Cortex of kidney (tissue), 1 donor: ENCODE data around the gene HOTAIR.

Experiments
- DNase-seq: peaks from one replicate; lab custom pipeline; 2025; lab: John Stamatoyannopoulos, UW

Gene HOTAIR

DNA sequence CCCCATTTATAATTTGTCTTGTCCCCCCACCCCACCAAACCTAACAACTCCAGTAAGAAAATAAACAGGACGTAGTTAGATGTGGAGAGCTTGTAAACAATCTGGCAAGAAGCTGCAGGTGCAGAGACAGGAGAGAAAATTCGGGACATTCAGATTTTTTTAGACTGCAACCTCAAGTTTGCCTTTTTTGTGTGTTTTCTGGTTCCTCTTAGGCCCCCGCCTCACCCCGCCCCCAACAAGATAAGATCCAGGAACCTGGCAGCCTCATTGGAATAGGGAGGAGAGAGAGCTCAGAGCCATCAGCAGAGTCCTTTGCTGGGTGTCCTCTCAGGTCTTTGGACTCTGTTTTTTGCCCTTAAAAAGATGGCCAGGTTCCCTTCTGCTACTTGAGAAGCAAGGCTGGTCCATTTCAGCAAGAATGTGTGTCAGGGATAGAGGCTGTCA is 13.1 kb upstream of the HOTAIR start:
- no peak for DNase-seq

DNA sequence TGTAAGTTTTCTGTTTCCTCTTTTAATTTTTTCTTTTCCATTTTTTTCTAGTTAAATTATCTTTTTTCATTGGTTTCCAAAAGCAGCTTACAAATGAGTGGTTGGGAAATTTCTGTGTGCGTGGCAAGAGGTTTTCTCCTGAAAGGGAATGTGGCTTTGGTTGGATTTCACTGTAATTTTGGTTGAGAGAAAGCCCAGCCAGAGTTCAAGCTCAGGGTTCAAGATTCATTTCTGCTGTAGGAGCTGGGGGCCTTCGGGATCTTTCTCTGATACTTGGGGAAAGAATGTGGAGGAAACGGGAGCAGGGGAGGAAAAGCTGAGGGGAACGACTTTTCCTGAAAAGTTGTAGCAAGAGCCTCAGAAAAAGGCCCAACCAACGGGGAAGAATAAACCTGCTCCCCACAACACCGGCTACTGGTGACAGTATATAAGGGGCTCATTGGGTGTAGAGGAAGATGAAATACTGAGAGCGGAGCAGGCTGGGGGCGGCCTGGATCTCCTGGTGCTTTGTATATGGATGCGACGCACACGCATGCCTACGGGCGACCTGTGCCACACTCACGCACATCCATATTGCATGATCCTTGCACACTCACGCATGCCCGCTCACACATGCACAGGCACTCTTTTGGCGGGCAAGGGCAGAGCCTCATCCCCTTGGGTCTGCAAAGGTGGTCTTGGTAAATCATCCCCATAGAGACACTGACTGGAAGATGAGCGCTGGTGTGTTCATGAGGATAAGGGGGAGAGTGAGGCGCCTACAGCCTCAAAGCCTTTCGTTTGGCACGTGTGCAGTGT is 12.1 kb upstream of the HOTAIR start:
- DNase-seq, result no peak

DNA sequence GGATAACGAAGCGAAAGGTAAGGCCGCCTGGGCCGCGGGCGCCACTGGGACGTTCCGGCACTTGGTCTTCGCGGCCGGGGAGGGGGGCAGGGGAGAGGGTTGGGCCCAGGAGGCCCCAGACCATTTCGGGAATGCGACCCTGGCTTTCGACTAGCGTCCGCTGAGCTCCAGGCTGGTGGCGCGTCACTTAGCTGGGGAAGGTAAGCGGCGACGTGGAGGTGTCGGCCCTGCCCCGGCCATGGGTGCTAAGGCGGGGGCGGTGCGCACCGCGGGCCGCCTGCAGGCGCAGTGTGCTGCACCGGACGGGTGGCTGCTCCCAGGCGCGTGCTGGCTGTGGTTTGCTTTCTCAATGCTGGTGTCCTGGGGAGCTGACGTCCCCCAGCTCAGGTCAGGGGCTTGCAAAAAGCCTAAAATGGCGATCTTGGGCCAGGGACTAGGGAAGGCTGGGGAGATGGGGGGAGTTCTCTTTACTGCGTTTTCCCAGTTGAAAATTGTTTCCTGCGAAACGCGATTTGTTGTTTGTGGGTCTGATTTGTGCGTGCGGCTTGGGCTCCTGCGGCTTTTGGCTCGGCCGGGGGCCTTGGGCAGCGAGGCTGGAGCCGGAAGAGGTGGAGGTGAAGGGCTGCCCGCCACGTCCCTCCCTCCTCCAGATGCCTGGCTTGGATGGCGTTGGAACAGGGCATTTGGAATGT is 11.4 kb upstream of the HOTAIR start:
- no peak for DNase-seq

DNA sequence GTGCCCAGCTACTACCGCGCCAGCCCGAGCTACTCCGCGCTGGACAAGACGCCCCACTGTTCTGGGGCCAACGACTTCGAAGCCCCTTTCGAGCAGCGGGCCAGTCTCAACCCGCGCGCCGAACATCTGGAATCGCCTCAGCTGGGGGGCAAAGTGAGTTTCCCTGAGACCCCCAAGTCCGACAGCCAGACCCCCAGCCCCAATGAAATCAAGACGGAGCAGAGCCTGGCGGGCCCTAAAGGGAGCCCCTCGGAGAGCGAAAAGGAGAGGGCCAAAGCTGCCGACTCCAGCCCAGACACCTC is 10.9 kb upstream of the HOTAIR start:
- DNase-seq, result no peak

DNA sequence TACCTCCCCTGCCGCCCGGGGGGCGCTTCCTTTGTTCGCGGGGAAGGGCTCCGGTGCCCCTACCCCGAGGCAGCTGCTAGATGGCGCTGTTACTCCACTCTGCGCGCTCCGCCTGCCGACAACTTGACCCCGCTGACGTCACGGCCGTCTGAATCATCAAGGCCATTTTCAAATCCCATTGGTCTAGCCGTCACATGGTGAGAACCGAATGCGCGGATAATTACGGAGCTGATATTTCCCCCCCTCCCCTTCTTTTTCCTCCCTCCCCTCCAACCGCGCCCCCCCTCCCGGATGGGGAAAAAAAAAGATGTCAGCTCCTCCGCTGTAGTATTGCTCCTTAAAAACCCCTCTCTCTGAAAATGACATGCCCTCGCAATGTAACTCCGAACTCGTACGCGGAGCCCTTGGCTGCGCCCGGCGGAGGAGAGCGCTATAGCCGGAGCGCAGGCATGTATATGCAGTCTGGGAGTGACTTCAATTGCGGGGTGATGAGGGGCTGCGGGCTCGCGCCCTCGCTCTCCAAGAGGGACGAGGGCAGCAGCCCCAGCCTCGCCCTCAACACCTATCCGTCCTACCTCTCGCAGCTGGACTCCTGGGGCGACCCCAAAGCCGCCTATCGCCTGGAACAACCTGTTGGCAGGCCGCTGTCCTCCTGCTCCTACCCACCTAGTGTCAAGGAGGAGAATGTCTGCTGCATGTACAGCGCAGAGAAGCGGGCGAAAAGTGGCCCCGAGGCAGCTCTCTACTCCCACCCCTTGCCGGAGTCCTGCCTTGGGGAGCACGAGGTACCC is 10.3 kb upstream of the HOTAIR start, which contains the start of gene HOXC10:
Gene HOXC10 (plus strand): TSS at position 246 of the 791 bp plus-strand sequence. CDS start 114 bp downstream, at position 360.
- no peak for DNase-seq

DNA sequence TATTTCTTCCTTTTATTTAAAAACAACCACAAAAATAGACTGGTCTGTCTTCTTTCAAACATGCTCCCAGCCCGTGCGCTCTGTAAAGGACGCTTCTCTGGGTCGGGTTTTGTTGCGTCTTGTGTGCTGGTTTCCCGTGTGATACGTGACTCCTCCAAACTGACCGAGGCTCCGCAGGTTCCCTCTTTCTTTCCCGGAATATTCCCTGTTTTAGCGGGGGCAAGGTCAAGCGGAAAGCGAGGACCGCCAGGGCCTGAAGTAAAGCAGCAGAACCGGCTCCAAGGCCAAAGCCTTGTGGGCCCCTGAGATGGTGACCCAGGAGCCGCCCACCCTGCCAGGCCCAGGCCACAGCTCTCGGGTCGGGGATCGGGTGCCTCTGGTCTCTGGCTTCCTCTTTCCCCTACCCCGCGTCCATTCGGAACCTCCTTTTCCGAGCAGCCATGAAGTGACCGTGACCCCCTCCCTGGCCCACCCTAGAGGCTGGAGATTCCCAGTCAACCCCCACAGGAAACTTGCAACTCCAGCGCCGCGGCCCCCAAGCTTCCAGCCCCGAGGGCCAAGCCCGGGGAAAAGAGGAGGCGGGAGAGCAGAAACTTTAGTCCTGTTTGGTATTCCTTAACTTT is 9.3 kb upstream of the HOTAIR start:
- DNase-seq, result no peak

DNA sequence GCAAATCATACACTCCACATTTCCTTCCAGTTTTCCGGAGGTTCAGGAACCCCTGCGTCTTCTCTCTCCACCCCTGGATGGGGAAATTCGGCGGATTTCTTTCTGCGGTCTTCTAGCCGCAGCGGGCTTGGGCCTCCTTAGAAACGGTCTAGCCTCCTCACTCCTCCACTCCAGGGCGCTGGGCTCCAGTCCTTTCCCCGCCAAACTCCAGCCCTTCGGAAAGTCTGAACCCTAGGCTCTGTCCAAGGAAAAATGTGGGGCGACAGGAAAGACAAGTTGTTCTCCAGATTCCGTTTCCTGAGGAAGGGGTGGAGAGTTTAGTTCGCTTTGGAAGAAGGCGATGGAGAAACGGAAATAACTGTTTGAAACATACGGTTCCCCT is 8.8 kb upstream of the HOTAIR start:
- no peak for DNase-seq

DNA sequence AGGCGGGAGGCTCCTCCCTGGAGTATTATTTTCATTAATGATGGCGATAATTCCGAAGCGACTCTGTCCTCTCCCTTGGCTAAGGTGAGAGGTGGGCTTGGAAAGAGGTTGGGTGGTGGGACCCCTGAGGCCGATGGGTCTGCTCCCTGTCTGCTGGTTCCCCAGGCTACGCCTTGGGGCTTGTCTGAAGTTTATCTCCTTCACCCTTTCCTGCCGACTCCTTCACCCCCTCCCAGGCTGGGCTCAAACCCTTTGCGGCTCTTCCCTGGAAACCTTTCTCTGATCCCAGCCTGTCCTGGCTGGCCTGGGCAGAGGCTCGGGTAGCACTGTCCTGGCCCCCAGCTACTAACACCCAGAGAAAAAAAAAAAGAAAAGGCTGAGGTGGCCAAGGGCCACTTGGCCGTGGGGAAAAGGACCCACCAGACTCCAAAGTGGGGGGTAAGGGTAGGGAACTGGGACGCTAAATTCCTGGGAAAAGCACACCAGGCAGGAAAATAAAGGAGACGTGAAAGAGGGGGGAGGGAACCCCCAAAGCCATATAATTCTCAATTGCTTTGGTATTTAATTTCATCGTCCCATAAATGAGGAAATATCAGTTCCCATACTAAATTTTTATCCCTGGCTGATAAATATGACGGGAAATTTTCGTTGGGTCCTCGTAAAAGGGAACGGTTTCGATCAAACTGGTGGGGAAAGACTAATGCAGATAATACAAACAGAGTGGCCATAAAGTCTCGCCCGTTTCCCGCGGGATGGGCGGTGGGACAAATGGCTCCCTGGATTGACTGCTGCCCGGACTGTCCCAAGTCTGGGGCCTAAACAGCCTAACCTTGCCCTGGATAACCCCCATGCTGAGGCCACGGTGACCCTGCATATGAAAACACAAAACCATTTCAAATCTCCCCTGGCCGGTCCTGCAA is 8.2 kb upstream of the HOTAIR start:
- DNase-seq, result no peak

DNA sequence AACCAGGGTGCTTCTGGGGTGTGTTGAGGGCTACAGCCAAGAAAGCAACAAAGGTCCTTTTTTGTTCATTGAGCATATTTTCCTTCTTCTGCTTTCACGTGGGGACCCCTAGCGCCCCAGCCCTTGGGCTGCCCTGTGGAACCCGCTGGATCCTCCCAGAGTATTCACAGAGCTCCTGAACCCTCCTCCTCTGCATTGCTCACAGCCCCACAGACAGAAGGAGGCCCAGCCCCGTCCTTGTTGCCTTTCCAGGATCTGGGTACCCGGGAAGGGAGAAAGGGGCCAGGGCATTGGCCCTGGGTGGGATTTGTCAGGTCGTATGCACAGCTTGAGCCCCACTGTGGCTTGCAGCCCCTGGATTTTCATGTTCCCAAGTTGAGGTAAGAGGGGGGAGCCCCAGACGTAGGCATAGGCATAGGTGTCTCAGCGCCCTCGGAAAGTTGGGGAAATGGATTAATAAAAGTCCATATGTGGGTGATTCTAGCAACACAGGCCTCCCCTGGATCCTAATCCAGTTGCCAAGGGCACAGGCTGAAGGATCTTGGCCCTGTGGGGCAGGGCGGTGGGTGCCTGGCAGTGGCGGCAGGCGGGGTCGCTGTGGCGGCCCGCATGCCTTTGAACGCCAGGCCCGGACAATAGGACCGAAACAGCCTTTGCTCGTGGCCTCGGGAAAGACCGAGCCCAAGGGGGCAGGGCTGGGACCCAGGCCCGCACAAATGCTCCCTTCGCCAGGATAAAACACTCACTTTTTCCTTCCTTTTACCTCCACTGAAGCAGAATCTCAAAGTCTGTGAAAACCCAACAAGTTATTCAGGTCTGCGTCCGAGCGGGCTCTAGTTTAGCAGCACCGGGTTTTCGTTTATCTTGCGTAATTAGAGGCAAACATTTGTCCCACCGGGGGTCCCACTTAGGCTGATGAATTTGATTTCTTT is 7.1 kb upstream of the HOTAIR start:
- no peak for DNase-seq

DNA sequence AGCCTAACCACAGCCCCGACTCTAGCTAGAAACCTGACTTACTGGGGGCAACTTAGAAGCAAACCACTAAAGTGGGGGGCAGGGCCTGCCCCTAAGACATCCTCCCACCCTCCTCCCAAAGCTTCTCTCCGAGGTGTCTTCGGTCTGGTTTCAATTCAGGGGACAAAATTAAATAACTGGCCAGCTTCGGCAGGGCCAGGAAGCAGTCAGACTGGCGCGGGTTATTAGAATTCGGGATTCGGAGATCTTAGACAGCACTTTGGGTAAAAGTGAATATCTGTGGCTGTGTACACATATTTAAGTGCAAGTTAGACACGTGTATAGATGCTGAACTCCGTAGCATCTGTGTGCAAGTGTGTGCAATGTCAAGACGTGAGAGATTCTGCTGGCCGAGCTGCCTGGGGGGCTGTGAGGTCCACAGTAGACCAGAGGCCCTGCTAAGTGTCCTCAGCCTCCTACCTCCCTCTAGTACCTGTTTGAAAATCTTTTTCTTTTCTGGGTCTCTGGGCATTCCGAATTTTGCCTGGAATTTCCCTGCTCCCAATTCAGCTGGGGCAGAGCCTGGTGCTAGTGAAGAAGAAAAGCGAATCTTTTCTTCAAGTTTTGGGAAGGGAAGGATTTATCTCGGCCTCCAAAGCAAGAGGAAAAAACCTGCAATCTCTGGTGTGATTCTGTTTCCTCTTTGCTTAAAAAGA is 6.2 kb upstream of the HOTAIR start:
- DNase-seq, result no peak

DNA sequence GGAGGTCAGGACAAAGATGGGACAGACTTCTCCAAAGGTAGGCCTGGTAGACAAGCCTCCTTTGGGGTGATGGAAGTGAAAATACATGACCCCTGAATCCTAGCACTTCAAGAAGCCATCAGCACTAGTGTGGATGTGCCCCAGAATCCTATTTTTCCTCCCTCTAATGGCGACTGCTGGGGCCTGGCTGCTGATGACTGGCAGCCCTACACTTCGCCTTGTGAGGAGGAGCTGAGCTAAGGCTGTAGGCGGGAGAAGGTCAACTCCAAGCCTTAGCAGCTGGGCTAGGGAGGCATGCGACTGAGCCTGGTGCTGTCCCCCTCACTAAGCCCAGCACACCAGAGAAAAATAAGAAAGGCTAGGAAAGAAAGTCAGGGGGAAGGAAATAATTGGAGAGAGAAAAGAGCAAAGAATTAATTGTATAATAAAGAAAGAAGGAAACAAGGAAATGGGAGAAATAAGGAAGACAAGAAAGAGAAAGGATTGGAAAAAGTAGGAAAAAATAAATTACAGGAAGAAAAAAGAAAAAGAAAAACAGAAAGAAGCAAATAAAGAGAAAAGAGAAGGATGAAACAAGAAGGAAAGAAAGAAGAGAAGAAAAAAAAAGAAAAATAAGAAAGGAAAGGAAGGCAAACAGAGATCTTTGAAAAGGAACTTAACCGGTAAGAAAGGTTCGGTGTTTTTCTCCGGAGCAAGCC is 5.5 kb upstream of the HOTAIR start:
- no peak for DNase-seq

DNA sequence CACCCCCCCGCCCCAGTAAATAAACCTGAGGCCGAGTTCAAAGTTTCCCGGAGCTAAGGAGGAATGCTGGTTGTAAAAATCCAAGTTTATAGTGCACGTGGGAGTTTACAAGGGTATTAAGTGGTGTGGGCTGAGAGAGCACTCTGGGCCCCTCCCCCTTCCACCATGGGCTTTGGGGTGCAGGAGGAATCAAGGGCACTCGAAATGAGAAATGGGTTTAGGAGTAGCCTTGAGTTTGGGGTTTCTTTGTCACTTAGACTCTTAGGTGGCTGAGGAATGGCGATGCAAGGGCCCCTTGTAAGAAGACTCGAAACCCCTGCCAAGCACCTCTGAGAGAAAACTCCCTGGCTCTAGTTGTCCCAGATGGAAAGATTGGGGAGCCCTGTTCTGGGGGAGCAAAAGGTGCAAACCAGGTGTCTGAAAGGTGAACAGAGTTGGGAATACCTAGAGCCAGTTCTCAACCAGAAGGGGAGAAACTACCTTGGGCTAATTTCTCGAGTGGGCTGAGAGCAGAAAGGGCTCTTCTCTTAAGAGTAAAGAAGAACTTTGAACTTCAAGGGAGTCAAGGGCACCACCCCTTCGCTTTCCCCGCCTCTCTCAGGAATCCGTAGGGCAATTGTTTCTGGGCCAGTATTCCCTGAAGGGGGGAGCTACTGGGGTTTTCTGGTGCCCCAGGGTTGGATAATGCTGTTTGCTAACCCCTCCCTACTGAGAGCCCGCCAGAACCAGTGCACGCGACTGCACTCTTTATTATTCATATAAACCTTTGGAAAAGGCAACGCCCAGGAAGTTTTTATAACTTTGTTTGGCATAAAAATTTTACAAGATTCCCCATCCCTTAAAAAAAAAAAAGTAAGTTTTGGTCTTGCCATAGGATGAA is 4.0 kb upstream of the HOTAIR start:
- no peak for DNase-seq

DNA sequence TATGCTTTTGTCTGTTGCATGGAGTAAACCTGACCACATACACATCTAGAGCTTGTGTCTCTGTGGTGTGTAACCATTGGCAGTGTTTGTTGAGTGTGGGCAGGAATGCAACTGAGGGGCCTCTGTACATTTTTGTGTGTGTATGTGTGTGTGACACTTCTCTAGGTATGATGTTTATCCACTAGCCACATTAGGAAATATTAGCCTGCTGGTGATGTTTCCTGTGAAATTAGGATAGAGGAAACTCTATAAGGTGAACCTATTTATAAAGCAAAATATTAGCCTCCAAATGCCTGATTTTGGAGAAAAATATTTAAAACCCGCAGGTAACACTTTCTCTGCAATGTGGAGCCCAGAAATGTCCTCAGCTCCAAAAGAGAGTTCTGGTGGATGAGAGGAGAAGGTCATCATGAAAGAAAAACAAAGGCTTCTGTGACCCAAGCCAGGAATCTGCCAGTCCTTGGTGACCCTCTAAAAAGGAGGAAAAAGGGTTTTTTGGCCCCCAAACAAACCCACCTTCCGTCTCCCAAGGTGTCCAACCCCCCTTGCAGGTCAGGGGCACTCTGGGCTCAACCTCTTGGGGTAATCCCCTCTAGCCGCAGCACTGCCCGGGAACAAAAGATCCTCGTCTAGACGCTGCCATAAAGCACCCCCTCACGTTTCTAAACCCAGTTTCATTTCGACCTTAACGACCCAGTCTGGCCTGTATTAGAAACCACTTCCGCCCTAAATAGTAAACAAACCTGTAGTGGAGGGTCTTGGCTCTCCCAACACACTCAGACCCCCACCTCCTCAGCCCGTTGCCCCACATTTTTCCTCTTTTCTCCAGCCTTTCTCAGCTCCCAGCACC is 3.1 kb upstream of the HOTAIR start:
- DNase-seq, result no peak

DNA sequence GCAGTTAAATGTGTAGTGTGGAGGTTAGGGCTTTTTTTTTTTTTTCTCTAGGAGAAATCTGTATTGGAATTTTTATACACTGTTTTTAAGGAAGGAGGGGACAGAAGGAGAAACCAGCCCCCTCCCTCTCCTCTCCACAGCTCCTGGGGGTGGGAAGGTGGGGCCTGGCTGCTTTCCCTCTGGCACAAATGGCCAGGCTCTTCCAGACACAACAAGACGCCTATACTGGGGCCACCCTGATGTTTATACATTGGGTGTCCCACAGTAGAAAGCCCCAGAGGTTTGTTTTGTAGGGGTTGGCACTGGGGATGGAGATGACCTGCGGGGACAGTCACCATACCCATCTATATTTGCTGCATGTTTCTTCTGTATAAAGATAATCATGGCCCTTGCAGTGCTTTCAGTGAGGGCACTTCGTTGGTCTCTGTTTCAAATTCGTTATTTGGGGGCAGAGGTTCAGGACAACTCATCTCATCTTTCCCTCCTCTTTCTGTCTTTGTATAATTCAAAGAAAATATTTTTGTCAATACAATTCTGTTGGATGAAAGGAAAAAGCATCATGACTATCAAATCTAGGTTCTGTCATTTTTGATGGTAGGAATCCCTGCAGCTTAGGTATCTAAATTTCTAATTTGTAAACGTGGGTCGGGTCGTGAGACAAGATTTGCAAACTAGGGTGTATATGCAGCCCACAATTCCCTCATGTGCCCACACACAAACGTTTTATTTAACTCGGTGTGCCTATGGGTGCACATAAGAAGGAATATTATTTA is 2.3 kb upstream of the HOTAIR start:
- no peak for DNase-seq

DNA sequence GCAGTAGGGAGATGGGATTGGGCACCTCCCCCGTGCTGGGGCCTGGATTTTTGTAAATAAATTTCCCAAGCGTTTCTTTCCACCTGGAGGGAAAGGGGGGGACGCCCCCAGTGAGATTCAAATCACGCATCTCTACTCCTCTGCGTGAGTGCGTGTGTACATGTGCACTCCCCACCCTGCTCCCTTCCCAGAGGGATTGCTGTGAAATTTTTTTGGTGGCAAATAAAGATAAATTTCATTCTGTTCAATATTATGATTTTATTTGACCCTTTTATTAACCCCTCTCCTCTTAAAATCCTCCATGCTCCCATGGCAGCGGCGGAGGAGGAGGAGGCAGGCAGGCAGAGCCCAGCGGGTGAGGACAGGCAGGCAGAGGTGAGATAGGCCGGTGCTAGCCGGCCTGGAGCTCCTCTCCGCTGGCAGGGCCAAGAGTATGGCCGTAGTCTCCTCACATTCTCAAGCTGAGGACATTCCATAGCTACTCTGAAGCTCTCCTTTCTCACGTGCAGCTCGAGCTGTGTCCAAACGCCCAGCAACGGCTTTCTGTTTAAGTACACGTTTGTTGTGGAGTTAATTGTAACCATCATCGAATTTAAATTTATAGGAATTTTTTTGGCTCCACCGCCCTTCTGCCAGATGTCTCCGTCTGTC is 1.5 kb upstream of the HOTAIR start:
- no peak for DNase-seq
